ENCODE results near the gene HDAC4. TPM values are rescaled to one million over a fixed set of nuclear protein-coding genes. Genes with fewer than 3 reads are reported as not detected.

Gene HDAC4
- total and polyA plus RNA-seq, 3 experiments from 2014 or later: 8.3 to 28.8 (median 24.0) TPM

- Histone ChIP-seq H3K27me3 (ENCODE audit: insufficient read depth, low read length, poor library complexity, severe bottlenecking) (no peaks in the 10 kb centered on the region), H3K9me3 (ENCODE audit: low read length) (no peaks in the 10 kb centered on the region), H3K4me3 (ENCODE audit: low read length) (no peak overlapping the region), H3K36me3 (ENCODE audit: insufficient read depth, low read length) (no peaks in the 10 kb centered on the region), H3K27ac (ENCODE audit: low read depth, low read length) (no peak overlapping the region), H3K4me1 (ENCODE audit: insufficient read depth, low read length) (no peaks in the 10 kb centered on the region)
- H3K36me3 Mint-ChIP-seq: peaks cover 0 to 12% (median 10%) of the 10 kb centered on the region in 3 donors
- no peak overlapping the region for H3K4me3 Mint-ChIP-seq
- H3K9me3 Mint-ChIP-seq: peaks cover 5 to 14% (median 9%) of the 10 kb centered on the region in 5 donors
- peaks cover 4 to 6% (median 4%) of the 10 kb centered on the region in 3 donors for H3K4me1 Mint-ChIP-seq
- ChIA-PET CTCF (interaction anchor here (0.8 kb wide), 1 partner anchor 190 kb away, joined by 3 read pairs; no protein-coding TSS in a partner anchor), POLR2A (interaction anchor here (0.7 kb wide), 2 partner anchors 63 to 433 kb away, joined by 4 to 20 read pairs; no protein-coding TSS in a partner anchor)
- no peaks in the 10 kb centered on the region for H3K27me3 Mint-ChIP-seq
- peak overlapping the region in 3 of 8 donors; percentile 17 to 72 (median 29) for H3K27ac Mint-ChIP-seq
- DNase-seq: no peak
These were observed 42.6 kb downstream of the HDAC4 start for GRCh38 chr2:239358062-239358754.

DNA sequence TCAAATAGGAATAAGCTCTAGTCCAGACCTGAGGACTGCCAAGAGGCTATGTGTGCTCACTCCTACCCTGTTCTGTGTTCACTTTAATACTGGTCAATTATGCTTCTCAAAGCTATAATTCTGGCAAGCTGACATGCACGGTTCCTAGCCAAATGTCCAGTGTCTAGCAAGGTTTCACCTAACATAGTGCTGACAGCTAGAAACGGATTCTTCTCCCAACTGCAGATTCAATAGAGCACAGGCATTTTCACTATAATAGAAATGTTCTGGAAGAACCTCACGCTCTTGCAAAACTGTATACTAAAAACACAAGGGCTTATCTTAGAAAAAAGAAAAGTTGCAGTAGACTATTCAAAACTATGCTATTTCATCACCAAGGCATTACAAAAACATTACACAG lies 45.1 kb downstream of the HDAC4 start:
- H3K27ac Mint-ChIP-seq: peak overlapping the region in 1 of 8 donors; percentile 47
- no peak overlapping the region for H3K4me3 Mint-ChIP-seq
- ChIA-PET CTCF (no interaction called here), POLR2A (no interaction called here)
- Histone ChIP-seq H3K9me3 (ENCODE audit: low read length) (no peaks in the 10 kb centered on the region), H3K27me3 (ENCODE audit: insufficient read depth, low read length, poor library complexity, severe bottlenecking) (no peaks in the 10 kb centered on the region), H3K4me3 (ENCODE audit: low read length) (no peak overlapping the region), H3K4me1 (ENCODE audit: insufficient read depth, low read length) (no peaks in the 10 kb centered on the region), H3K36me3 (ENCODE audit: insufficient read depth, low read length) (peaks cover 5% of the 10 kb centered on the region), H3K27ac (ENCODE audit: low read depth, low read length) (no peak overlapping the region)
- peaks cover 0 to 2% (median 0%) of the 10 kb centered on the region in 3 donors for H3K4me1 Mint-ChIP-seq
- peaks cover 10 to 20% (median 12%) of the 10 kb centered on the region in 3 donors for H3K36me3 Mint-ChIP-seq
- no peaks in the 10 kb centered on the region for H3K27me3 Mint-ChIP-seq
- peaks cover 5 to 14% (median 9%) of the 10 kb centered on the region in 5 donors for H3K9me3 Mint-ChIP-seq
- no peak for DNase-seq

GRCh38 chr2:239355139-239355538 lies 45.7 kb downstream of the HDAC4 start:
- CTCF ChIA-PET: no interaction called here

DNA sequence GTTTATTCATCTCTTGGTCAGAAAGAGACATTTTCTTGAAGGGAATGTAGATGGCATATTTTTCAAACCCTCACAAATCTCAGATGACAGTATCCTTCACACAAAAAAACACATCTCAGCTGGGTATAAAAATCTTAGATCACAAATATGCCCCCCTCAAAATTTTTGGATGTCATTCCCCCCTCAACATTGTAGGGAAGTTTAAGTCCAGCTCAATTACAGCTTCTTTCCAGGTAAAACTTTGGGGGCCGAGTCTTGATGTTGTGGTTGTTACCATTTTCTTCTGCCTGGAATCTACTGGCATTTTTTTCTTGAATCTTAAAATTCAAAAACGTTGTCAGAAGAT lies 46.1 kb downstream of the HDAC4 start:
- CTCF ChIA-PET: no interaction called here
- H3K9me3 Mint-ChIP-seq: peaks cover 5 to 14% (median 9%) of the 10 kb centered on the region in 5 donors
- H3K4me3 Mint-ChIP-seq: no peak overlapping the region
- no peak for DNase-seq
- Histone ChIP-seq H3K36me3 (ENCODE audit: insufficient read depth, low read length) (peaks cover 5% of the 10 kb centered on the region), H3K4me3 (ENCODE audit: low read length) (no peak overlapping the region), H3K27ac (ENCODE audit: low read depth, low read length) (no peak overlapping the region), H3K4me1 (ENCODE audit: insufficient read depth, low read length) (no peaks in the 10 kb centered on the region), H3K27me3 (ENCODE audit: insufficient read depth, low read length, poor library complexity, severe bottlenecking) (no peaks in the 10 kb centered on the region), H3K9me3 (ENCODE audit: low read length) (no peaks in the 10 kb centered on the region)
- peak overlapping the region in 1 of 8 donors; percentile 33 for H3K27ac Mint-ChIP-seq
- peaks cover 10 to 21% (median 12%) of the 10 kb centered on the region in 3 donors for H3K36me3 Mint-ChIP-seq
- peaks cover 0 to 3% (median 0%) of the 10 kb centered on the region in 3 donors for H3K4me1 Mint-ChIP-seq
- POLR2A ChIA-PET: no interaction called here
- H3K27me3 Mint-ChIP-seq: no peaks in the 10 kb centered on the region

More at GRCh38 chr2:239355139-239355538, 45.7 kb downstream of the HDAC4 start:
- no peak overlapping the region for H3K4me3 ChIP-seq (ENCODE audit: low read length)
- no peaks in the 10 kb centered on the region for H3K9me3 ChIP-seq (ENCODE audit: low read length)
- Mint-ChIP-seq H3K9me3 (peaks cover 5 to 14% (median 9%) of the 10 kb centered on the region in 5 donors), H3K4me1 (peaks cover 0 to 3% (median 0%) of the 10 kb centered on the region in 3 donors), H3K36me3 (peaks cover 10 to 21% (median 12%) of the 10 kb centered on the region in 3 donors), H3K27me3 (no peaks in the 10 kb centered on the region), H3K4me3 (no peak overlapping the region), H3K27ac (no peak overlapping the region)
- DNase-seq: no peak
- no peaks in the 10 kb centered on the region for H3K4me1 ChIP-seq (ENCODE audit: insufficient read depth, low read length)
- H3K27me3 ChIP-seq (ENCODE audit: insufficient read depth, low read length, poor library complexity, severe bottlenecking): no peaks in the 10 kb centered on the region
- no peak overlapping the region for H3K27ac ChIP-seq (ENCODE audit: low read depth, low read length)
- peaks cover 5% of the 10 kb centered on the region for H3K36me3 ChIP-seq (ENCODE audit: insufficient read depth, low read length)
- POLR2A ChIA-PET: no interaction called here

- H3K36me3 ChIP-seq (ENCODE audit: insufficient read depth, low read length): peaks cover 5% of the 10 kb centered on the region
- Mint-ChIP-seq H3K4me3 (no peak overlapping the region), H3K9me3 (peaks cover 5 to 14% (median 9%) of the 10 kb centered on the region in 5 donors), H3K36me3 (peaks cover 10 to 26% (median 12%) of the 10 kb centered on the region in 3 donors), H3K27ac (peak overlapping the region in 1 of 8 donors; percentile 33), H3K4me1 (peaks cover 0 to 3% (median 0%) of the 10 kb centered on the region in 3 donors), H3K27me3 (no peaks in the 10 kb centered on the region)
- no peak overlapping the region for H3K4me3 ChIP-seq (ENCODE audit: low read length)
- no peaks in the 10 kb centered on the region for H3K4me1 ChIP-seq (ENCODE audit: insufficient read depth, low read length)
- POLR2A ChIA-PET: no interaction called here
- no peak for DNase-seq
- CTCF ChIA-PET: no interaction called here
- H3K9me3 ChIP-seq (ENCODE audit: low read length): no peaks in the 10 kb centered on the region
- no peaks in the 10 kb centered on the region for H3K27me3 ChIP-seq (ENCODE audit: insufficient read depth, low read length, poor library complexity, severe bottlenecking)
- no peak overlapping the region for H3K27ac ChIP-seq (ENCODE audit: low read depth, low read length)
These were observed 46.6 kb downstream of the HDAC4 start for GRCh38 chr2:239354132-239354790.

DNA sequence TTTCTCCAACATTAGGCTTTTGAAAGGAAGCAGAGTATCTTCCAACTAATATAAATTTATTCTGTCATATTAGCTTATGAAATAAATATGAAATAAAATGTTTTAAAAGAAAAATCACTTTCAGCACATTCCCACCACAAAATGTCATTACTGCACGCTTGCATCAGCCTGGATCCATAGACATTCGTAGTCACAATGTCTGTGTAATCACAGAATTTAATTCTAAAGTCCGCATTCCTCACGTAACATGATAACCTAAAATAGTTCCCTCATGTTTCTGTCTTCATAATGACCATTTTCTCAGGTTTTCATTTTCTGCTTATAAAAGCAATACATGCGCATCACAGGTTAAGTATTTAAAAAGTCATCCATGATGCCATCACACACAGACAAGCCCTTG lies 47.1 kb downstream of the HDAC4 start:
- Histone ChIP-seq H3K4me3 (ENCODE audit: low read length) (no peak overlapping the region), H3K4me1 (ENCODE audit: insufficient read depth, low read length) (no peaks in the 10 kb centered on the region), H3K27ac (ENCODE audit: low read depth, low read length) (no peak overlapping the region), H3K36me3 (ENCODE audit: insufficient read depth, low read length) (peaks cover 5% of the 10 kb centered on the region), H3K27me3 (ENCODE audit: insufficient read depth, low read length, poor library complexity, severe bottlenecking) (no peaks in the 10 kb centered on the region), H3K9me3 (ENCODE audit: low read length) (no peaks in the 10 kb centered on the region)
- Mint-ChIP-seq H3K4me3 (no peak overlapping the region), H3K27ac (no peak overlapping the region), H3K4me1 (peaks cover 0 to 3% (median 0%) of the 10 kb centered on the region in 3 donors), H3K36me3 (peaks cover 10 to 28% (median 12%) of the 10 kb centered on the region in 3 donors), H3K27me3 (no peaks in the 10 kb centered on the region), H3K9me3 (peaks cover 5 to 14% (median 9%) of the 10 kb centered on the region in 5 donors)
- ChIA-PET POLR2A (no interaction called here), CTCF (no interaction called here)
- no peak for DNase-seq

GRCh38 chr2:239351687-239352086 lies 49.1 kb downstream of the HDAC4 start:
- Histone ChIP-seq H3K4me1 (ENCODE audit: insufficient read depth, low read length) (peaks cover 1% of the 10 kb centered on the region), H3K4me3 (ENCODE audit: low read length) (no peak overlapping the region), H3K27ac (ENCODE audit: low read depth, low read length) (no peak overlapping the region), H3K9me3 (ENCODE audit: low read length) (no peaks in the 10 kb centered on the region), H3K36me3 (ENCODE audit: insufficient read depth, low read length) (peaks cover 5% of the 10 kb centered on the region), H3K27me3 (ENCODE audit: insufficient read depth, low read length, poor library complexity, severe bottlenecking) (no peaks in the 10 kb centered on the region)
- Mint-ChIP-seq H3K4me3 (no peak overlapping the region), H3K4me1 (peaks cover 0 to 3% (median 0%) of the 10 kb centered on the region in 3 donors), H3K9me3 (peaks cover 5 to 14% (median 9%) of the 10 kb centered on the region in 5 donors), H3K36me3 (peaks cover 10 to 30% (median 12%) of the 10 kb centered on the region in 3 donors), H3K27ac (peak overlapping the region in 2 of 8 donors; percentile 50 to 58), H3K27me3 (no peaks in the 10 kb centered on the region)
- ChIA-PET CTCF (interaction anchor here (1.2 to 1.3 kb wide), 2 partner anchors 24 to 48 kb away, joined by 3 to 4 read pairs; no protein-coding TSS in a partner anchor), POLR2A (no interaction called here)
- no peak for DNase-seq
